Activated CD4-positive, alpha-beta T cell treated with anti-CD3 and anti-CD28 coated beads, Interleukin-2, amount 50 U/mL, for 48 hours (primary cell): ENCODE results near the gene SYT15B.
"Not testable (repeated sequence)": the region's sequence is repeated elsewhere in the genome, so short reads cannot be mapped to it uniquely, and the experiment has no call there.

Experiments used
- DNase-seq, 2 experiments: peaks; one replicate each; pipeline ENCODE4 v3.0.0-alpha.2; 2020

SYT15B gene

DNA sequence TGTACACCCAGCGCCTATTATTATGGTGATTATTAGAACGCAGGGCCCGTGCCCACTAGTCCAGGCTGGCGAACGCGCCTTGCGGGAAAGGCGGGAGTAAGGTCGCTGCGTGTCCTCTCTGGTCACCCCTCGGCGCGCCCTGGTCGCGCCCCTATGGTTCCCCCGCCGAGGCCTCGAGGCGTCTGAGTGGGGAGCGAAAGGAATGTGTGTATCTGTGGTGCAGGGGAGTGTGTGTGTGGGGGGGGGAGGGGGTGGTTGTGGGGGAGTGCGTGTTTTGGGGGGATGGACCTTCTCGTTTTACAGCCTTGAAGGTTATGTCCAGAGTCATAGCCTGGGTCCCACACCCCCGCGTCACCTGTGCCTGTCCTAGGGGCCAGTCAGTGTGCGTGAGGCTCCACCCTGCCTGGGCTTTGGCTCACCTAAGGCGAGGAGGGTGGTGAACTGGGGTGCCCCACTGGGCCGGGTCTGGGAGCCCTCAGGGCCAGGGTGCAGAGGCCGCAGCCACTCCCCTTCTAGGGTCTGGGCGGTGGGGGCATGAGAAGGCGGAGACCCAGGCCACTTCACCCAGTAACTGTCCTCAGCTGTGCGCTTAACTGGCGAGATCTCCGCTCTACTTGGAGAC, at the start of gene SYT15B:
Gene SYT15B (minus strand): TSS at position 39 of the 622 bp plus-strand sequence. CDS start 952 bp downstream, outside the sequence.
- DNase-seq, result not testable (repeated sequence)

DNA sequence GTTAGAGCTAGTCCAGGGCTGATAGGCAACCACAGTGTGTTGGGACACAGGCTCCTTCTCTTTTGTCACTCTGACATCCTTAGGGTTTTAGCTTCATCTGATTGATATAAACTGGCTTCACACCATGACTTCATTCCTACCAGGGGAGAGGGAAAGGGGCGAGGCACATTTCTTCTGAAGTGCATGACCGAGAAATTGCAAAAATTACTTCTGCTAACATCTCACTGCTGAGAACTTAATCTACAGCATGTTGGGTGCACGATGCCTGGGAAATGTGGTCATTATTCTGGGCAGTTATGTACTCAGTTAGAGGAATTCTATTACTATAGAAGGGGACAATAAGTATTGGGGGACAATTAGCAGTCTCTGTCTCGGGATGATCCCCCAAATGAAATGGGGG, 16.2 kb upstream of the SYT15B start:
- not testable (repeated sequence) for DNase-seq

DNA sequence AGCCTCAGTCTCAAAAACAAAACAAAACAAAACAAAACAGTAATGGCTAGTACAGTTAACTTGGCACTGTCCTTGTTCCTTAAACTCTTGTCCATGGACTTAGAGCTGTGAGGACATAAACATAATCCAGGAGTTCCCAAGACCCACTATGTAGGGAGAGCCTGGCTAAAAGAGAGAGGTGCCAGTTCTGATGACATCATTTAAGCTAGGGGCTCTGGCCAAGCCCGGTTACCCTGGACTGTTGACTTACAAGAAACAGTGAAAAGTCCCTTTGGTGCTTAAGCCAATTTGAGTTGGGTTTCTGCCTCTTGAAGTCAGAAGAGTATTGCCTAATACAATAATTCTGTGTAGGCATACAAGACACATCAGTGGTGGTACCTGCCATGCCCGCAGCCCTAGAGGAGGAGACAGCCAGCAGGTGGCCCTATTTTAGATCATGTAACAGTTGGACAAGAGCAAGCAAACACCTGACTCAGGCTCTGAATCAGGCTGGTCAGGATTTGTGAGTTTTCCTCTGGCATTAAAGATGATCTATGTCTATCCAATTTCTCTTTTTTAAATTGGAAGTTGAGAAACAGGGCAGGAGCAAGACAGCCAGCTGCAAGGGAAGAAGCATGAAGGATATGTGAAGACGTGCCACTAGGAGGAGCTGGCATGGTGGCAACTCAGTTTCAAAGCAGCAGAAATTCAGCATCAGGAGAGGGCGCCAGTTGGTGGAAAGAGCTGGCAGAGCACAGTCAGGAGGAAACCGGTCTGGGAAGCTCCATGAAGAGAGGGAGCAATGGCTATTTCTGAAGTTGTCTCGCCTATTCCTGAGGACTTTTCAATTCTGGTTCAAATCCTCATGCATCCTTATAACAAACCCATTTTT, 12.2 kb upstream of the SYT15B start:
- peak in 1 of 2 experiments; percentile 24 for DNase-seq

DNA sequence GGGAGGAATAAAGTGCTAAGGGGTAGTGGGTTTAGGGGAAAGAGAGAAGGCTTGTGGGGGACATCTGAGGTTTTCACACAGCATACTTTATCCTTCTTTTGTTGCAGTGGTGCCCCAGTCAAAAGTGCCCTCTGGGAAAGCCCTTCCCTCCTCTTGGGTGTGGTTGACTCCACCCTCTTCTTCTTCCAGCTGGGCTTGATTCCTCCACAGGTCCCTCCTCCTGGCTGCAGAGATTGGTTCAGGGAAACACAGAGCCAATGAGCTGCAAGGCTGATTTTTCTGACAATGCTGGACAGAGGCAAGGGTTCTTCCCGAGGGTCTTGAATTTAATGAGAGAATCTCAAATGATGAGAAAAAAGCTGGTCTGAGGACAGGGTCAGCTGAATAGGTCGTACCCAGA, 7.4 kb upstream of the SYT15B start:
- DNase-seq, result not testable (repeated sequence)

DNA sequence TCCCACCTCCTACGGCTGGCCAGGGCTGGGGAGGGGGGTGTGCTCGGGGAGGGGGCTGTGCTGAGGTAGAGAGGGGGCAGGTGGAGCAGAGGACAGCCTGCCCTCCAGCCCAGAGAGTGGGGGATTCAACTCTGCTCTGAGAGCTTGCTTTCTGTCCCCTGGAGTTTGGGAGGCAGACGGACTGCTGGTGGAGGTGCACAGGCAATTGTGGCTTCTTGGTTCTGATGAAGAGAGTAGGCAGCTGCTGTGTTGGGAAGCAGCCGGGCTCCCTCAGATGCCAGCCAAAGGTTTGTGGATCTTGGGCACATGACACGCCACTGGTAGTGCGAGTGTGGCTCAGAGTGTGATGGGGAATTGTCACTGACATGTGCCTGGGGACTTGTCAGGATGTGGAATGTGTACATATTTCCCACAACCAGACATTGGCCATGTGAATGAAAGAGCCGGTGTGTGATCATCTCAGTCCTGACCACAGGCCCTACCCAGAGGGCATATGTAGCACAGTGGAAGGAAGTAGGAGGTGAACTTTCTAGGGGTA, 5.3 kb upstream of the SYT15B start:
- not testable (repeated sequence) for DNase-seq

DNA sequence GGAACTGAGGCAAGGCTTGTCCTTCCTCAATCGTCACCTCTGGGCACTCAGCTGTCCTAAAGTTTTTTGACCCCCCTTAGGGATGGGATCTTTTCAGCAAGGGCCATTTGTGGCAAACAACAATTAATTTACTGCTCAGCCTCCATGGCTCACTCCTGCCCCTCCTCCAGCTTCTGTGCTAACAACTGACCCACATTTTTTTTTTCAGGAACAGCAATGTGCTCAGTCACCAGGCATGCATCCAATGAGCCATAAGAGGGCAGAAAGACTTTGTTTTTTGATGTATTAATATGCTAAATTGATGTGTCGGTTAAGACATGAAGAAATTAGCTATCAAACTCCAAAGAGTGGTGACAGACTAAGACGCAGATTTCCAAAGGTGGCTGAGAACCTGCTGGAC, 4.7 kb upstream of the SYT15B start:
- DNase-seq, result not testable (repeated sequence)

DNA sequence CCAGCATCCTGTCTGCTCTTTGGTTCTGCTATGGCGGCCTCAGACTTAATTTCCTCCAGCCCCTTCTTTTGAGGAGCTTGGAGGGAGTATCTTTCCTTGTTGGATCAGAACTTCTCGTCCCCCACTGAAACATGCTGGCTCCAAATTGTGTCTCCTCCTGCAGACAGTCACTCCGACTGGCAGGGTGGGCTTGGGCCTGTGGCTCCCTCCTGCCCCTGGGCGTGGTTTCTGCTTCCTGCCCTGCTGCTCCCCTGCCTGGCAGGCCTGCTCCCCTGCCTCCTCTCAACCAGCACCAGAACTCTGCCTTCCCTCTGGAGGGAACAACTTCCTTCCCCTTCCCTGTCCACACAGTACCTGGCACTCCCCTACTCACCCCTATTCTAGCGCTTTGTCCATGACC, 3.8 kb upstream of the SYT15B start:
- DNase-seq, result not testable (repeated sequence)

DNA sequence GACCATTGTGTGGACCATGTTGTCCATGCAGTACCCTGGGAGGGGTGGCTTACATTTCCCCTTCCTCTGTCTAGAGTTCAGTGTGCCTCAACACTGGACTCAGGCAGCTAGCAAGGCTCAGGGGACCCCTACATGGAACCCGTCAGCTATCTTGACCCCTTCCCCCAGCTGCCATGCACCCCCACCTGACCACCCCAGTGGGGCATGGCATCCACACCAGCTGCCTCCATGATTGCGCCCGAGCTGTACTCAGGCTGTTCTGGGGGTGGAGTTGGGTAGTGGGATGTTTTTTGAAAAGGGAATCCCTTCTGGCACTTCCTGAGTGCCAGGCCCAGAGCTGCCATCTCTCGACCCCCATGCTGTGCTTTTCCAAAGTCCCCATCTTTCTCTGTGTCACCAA, 1.8 kb upstream of the SYT15B start:
- DNase-seq, result not testable (repeated sequence)

DNA sequence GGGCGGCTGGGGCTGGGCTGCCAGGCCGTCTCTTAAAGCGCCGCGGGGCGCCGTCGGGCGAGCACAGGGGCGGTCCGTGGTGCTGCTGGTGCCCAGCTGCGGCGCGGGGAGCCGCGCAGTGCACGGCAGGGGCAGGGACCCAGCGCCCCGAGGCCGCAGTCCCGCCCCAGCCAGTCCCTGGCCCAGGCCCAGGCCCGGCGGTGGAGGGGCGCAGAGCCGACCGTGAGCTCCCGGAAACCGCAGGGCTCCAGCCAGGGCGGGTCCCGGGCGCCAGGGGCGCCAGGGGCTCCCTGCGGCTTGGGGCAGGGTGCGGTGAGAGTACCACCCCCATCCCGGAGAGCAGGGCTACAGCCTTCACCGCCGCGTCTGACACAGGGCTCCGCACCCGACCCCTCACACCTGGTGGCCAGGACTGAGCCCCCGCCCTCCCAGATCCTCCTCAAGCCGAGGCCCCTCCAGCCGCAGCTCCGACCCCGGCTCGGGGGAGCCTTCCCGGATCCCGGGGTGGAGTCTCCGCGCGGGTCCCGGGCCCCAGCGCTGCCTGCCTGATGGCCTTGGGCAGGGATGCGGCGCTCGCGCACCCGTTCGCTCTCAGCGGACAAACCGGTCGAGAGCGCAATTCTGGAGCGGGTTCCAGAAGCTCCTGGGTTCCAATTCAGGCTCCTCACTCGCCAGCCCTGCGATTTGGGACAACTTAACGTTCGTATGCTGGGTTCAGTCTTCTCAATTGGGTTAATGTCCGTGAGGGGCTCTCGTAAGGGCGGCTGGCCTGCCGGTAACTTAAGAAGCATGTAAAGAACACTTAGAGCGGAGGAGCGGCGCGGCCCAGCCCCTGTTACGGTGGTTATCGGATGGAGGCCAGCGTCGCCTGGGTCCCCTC, 478 bp downstream of the SYT15B start:
- not testable (repeated sequence) for DNase-seq

DNA sequence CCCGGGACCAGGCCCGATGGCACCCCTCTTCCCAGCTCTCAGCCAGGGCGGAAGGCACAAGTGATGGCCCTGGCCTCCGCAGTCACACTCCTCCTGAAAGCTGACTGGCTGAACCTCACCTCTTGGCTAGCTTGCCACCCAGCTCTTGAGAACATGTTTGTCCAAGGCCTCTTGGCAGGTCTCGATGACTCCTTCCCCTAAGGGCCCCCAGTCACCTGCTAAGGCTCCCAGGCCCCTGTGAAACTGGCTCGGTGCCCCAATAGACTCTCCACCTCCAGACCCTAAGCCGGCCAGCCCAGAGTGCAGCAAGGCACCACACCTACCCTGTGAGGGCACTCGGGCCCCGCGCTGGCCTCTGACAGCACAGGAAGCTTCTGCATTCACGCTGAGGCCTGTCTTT, 4.5 kb downstream of the SYT15B start:
- DNase-seq, result not testable (repeated sequence)

DNA sequence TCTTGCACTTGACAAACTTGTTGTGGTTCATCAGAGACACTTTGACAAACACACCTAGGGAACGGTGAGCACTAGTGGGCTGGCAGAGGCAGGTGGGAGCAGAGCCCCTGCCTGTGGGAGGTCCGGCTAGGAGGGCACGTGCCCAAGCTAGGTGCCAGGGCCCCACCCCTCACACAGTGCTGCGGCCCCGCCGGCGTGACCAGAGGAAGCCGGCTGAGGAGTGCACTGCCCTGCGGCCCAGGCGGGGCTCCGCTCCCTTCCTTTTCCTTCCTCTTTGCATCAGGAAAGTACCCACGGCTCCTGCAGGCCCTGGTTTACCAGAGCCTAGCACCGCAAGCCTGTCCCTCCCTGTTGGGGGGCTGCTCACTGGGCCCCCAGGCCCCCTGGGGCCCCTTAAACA, 7.2 kb downstream of the SYT15B start:
- not testable (repeated sequence) for DNase-seq

DNA sequence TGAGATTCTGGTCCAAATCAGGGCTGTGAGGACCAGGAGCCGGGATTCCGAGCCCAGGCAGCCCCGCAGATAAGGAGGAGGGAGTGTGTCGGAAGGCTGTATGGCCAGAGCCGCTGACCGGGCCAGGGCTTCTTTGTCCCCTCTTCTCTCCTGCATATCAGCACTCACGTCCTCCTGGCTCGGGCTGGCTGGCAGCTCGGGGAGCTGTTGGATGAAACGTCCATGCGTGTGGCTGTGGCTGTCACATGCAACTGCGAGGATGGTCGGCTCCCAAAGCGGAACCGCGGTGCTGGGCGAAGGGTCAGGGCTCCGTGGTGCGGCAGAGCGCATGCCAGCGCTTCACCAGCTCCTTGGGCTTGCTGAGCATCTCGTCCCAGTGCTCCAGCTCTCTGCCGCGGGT, 9.5 kb downstream of the SYT15B start:
- DNase-seq, result not testable (repeated sequence)

DNA sequence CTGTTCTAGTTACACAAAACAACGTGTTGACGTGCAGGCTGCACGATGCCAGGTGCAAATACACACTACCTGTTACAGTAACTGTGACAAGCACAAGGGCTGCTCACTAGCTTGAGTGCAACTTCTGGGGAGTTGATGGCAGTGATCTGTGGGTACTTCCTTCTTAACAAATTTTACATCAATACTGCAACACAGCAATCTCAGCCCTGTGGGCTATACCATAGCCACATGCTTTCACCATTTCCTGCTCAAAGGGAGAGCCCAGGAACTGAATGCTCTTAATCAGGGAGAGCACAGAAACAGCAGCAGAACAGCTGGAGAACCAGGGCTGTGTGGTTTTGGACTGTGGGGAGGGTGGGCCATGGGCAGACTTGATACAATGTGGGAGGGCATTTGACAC, 10.2 kb downstream of the SYT15B start:
- DNase-seq, result not testable (repeated sequence)

DNA sequence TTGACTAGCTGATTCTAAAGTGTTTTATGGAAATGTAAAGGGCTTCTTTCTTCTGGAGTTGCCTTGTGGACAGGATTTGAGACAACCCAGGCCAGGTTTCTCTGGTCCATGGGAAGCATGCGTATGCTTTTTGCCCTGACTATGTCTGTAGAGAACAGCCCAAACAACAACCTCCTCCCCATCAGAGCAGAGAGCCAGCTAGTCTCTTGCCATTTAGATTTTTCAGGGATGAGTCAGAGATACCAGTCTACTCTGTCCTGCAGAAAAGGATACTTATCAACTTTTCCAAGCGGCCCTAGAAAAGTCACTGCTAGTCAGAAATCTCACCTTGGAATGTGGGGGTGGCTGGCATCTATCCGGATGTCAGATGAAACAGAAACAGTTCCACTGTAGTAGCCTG, 11.6 kb downstream of the SYT15B start:
- DNase-seq, result not testable (repeated sequence)

DNA sequence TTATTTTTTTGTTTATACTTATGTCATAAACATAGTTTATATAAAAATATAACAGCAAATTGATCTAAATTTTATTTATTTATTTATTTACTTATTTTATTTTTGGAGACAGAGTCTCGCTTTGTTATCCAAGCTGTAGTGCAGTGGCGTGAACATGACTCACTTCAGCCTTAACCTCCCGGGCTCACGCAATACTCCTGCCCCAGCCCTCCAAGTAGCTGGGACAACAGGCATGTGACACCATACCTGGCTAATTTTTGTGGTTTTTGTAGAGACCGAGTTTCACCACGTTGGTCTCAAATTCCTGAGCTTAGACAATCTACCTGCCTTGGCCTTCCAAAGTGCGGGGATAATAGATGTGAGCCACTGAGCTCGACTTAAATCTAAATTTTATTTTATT, 13.0 kb downstream of the SYT15B start:
- DNase-seq, result not testable (repeated sequence)

DNA sequence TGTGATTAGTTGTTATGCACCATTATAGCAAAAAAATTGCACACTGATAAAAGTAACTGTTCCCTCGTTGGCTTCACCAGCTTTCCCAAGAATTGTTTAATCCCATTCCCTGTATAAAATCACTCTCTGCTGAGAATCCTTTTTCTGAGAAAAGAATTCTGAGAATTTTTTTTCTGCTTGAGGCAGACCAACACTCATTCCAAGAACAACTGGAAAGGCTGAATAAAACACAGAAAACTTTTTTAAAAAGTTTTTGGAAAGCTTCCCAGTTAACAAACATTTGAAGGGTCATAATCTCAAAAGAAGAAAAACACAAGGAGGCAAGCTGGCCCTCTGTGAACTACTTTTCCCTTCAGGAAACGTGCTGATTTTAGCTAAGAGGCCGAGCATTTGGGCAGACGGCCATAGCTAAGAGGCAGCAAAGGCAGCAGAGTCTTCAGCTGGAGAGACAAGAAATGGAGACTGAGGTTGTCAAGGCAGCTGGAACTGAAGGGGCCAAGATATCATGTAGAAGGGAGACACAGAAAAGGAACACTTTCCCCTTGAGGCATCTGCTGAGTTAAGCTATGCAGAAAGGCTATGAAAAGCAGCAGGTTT, 16.5 kb downstream of the SYT15B start:
- DNase-seq, result not testable (repeated sequence)

DNA sequence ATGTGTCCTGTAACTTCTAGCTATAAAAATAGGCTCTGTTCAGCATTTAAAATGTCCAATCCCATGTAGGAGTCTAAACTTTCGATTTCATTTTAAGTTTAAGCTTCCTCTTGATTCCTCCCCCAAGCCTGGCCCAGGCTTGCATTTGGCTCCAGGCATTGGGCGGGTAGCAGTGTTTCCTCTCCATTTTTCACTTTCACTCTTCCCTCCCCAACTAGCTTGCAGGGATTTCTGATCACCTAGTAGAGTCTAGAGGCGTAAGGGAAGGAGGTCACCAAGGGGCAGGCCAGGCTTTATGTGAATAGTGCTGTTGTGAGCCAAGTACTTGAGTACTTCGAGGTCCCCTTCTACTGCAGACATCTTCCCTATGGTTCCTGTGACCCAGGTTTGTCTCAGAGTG, 18.5 kb downstream of the SYT15B start:
- DNase-seq, result not testable (repeated sequence)

DNA sequence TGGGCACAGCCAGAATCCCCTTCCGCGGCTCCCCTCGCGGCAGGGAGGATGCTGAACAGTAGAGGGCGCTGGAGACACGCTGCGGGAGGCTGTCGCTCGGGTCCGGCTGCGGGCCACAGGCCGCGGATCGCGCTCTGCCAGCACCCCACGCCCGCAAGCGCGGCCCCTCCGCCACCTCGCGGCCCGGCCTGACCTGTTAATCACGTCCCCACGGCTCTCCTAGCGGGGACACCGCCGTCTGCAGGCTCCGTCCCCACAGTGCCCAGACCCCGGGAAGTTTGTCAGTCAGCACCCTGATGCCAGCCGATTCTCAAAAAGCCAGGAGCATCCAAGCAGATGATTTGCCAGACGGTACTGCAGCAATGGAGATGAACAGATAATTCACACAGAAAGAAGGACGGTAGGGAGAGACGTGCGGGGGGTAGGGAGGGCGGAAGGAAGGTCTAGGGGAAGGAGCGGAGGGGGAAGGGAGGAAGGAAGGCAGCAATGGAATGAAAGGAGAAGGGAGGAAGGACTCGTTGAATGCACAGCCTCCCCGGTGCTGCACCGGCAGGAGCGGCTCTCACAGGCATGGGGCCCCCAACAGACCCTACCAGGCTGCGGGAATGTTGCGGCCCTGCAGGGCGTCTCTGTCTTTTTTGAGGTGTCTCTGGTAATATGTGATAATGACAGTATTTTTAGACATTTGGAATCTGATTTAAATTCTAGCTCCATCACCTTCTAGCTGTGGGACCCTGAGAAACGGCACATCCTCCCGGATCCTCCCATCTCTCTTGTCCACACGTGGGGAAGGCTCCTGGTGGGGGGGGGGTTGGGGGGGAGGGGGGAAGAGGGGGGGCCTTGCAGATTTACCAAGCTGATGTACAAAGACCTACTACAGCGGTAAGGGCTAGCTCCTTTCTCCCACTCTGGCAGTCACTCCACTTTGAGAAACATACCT, 19.5 kb downstream of the SYT15B start:
- DNase-seq, result peak; percentile 40 to 47

DNA sequence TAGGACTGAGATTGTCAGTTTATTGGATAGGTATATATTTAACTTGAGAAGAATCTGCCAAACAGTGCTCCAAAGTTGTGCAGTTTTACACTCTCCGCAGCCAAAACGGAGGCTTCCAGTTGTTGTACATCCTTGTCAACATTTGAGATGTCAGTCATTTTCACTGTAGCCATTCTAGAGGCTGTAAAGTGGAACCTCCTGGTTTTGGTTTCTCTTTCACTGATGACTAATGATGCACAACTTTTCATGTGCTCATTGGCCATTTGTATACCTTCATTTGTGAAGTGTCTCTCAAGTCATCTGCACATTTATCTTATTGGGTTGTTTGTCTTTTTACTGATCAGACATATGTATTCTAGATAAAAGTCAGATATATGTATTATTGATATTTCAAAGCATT, 22.5 kb downstream of the SYT15B start:
- not testable (repeated sequence) for DNase-seq

DNA sequence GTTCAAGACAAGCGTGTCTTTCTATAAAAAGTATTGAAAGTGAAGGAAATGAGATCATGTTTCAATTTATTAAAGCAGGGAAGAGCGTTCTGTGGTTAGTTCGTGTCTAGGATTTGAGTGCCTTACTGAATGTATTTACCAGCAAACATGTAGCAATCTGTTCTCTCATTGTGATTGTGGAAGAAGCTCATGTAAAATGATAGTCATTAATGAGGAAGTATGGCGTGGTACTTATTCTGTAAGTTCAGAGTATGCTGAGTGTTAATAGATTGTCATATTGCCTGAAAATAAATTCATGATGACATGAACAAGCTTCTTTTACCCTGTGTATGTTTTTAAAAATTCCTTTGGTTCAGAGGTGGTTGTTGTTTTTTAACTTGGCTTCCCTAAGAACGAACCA, 32.5 kb downstream of the SYT15B start:
- DNase-seq, result not testable (repeated sequence)

DNA sequence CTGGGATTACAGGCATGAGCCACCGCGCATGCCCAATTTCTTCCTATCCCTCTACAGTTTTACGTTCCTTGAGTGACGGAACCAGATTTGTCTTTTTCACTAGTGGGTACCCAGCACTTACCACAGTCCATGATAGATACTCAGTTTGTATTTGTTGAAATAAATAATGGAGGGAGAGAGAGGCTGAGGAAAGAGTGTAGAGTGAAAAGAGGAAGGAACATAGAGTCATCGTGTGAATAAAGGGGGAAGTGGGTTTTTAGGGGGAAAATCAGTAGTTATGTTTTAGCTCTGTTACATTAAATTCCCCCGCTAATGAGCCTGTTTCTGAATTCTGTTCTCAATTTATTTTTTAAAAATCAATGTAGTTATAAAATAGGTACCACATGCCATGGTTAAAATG, 37.7 kb downstream of the SYT15B start:
- not testable (repeated sequence) for DNase-seq
